ENCODE results near the gene APPBP2. TPM values are rescaled to one million over a fixed set of nuclear protein-coding genes. Genes with fewer than 3 reads are reported as not detected.

Gene APPBP2
- total and polyA plus RNA-seq, 10 donors: 4.1 to 49.8 (median 30.8) TPM

GRCh38 chr17:60481604-60482003, 44.4 kb downstream of the APPBP2 start:
- intact Hi-C loops (cut with DNase I; ENCODE audit: low total_unique reads): no loop called here
- no peaks in the 10 kb centered on the region for H3K9me3 ChIP-seq
- H3K36me3 ChIP-seq: peaks cover 0 to 37% (median 10%) of the 10 kb centered on the region in 6 donors
- H3K27me3 ChIP-seq (replicated peaks in 1 of 7): no peaks in the 10 kb centered on the region
- 94 to 98% (median 96%) methylated on average over 4 of the region's 4 CpGs for WGBS, 5 donors
- TF ChIP-seq POLR2A (IDR thresholded peaks at IDR 0.05) (no peak), POLR2AphosphoS5 (IDR thresholded peaks at IDR 0.05) (no peak), CTCF (IDR thresholded peaks at IDR 0.05 in 8 of 11, conservative IDR thresholded peaks at IDR 0.05 in 3 of 11) (no peak)
- no peak for DNase-seq
- no peak overlapping the region for H3K4me3 ChIP-seq
- no peaks in the 10 kb centered on the region for H3K4me1 ChIP-seq
- H3K27ac ChIP-seq: no peak overlapping the region

GRCh38 chr17:60473788-60474187, 52.3 kb downstream of the APPBP2 start:
- intact Hi-C loops (cut with DNase I; ENCODE audit: low total_unique reads): no loop called here
- H3K9me3 ChIP-seq: no peaks in the 10 kb centered on the region

GRCh38 chr17:60472449-60472848, 53.6 kb downstream of the APPBP2 start:
- H3K27me3 ChIP-seq (replicated peaks in 1 of 7): no peaks in the 10 kb centered on the region
- TF ChIP-seq POLR2AphosphoS5 (IDR thresholded peaks at IDR 0.05): no peak
- TF ChIP-seq POLR2A (IDR thresholded peaks at IDR 0.05): no peak
- TF ChIP-seq CTCF (IDR thresholded peaks at IDR 0.05 in 8 of 11, conservative IDR thresholded peaks at IDR 0.05 in 3 of 11): no peak
- no peak overlapping the region for H3K4me3 ChIP-seq
- intact Hi-C loops (cut with DNase I; ENCODE audit: low total_unique reads): no loop called here
- H3K9me3 ChIP-seq: no peaks in the 10 kb centered on the region
- no peak overlapping the region for H3K27ac ChIP-seq
- WGBS, 5 donors: 93 to 100% (median 96%) methylated on average over 1 of the region's 1 CpG
- H3K36me3 ChIP-seq: peaks cover 0 to 79% (median 3%) of the 10 kb centered on the region in 6 donors
- peaks cover 0 to 35% (median 17%) of the 10 kb centered on the region in 6 donors for H3K4me1 ChIP-seq
- DNase-seq: no peak

More at GRCh38 chr17:60473788-60474187, 52.3 kb downstream of the APPBP2 start:
- H3K36me3 ChIP-seq: peaks cover 0 to 79% (median 6%) of the 10 kb centered on the region in 6 donors
- TF ChIP-seq CTCF (IDR thresholded peaks at IDR 0.05 in 8 of 11, conservative IDR thresholded peaks at IDR 0.05 in 3 of 11) (no peak), POLR2A (IDR thresholded peaks at IDR 0.05) (no peak), POLR2AphosphoS5 (IDR thresholded peaks at IDR 0.05) (no peak)
- H3K27me3 ChIP-seq (replicated peaks in 1 of 7): no peaks in the 10 kb centered on the region
- peaks cover 0 to 22% (median 12%) of the 10 kb centered on the region in 6 donors for H3K4me1 ChIP-seq
- no peak overlapping the region for H3K27ac ChIP-seq
- no peak overlapping the region for H3K4me3 ChIP-seq
- no peak for DNase-seq

- 83 to 99% (median 98%) methylated on average over 4 of the region's 4 CpGs for WGBS, 5 donors
- Histone ChIP-seq H3K4me1 (peaks cover 0 to 35% (median 17%) of the 10 kb centered on the region in 6 donors), H3K36me3 (peaks cover 0 to 78% (median 0%) of the 10 kb centered on the region in 6 donors), H3K27ac (no peak overlapping the region), H3K27me3 (replicated peaks in 1 of 7) (no peaks in the 10 kb centered on the region), H3K9me3 (no peaks in the 10 kb centered on the region), H3K4me3 (no peak overlapping the region)
- DNase-seq: no peak
- no peak for TF ChIP-seq POLR2AphosphoS5 (IDR thresholded peaks at IDR 0.05)
- TF ChIP-seq POLR2A (IDR thresholded peaks at IDR 0.05): no peak
- TF ChIP-seq CTCF (IDR thresholded peaks at IDR 0.05 in 8 of 11, conservative IDR thresholded peaks at IDR 0.05 in 3 of 11): no peak
- intact Hi-C loops (cut with DNase I; ENCODE audit: low total_unique reads): no loop called here
Observed at GRCh38 chr17:60471451-60471850, 54.6 kb downstream of the APPBP2 start.

Measured in spleen (tissue), 11 donors.